MM.1S (cell line): Measurements from ENCODE around the gene DNAJC22.

Experiments used
- CTCF ChIP-seq: fragments of 300-600 bp; sonication (generic); IDR thresholded peaks from 2 replicates; pipeline ENCODE4 v1.5.1; 2016; ENCODE audit warnings: antibody characterized with exemption, low read length, mixed read lengths
- EZH2 ChIP-seq: fragments of 300-600 bp; sonication (generic); optimal IDR thresholded peaks from 2 replicates; pipeline ENCODE3; 2017; ENCODE audit warnings: low read depth, mild to moderate bottlenecking, antibody characterized with exemption, low read length, mixed read lengths

- TF ChIP-seq CTCF, result no peak
- no peak for TF ChIP-seq EZH2
Measured at GRCh38 chr12:49338830-49339463, 7.7 kb upstream of the DNAJC22 start.
